HFF-Myc (cell line): ENCODE measurements around the gene PTH1R.

ENCODE experiments used
- DNase-seq: peaks from one replicate; pipeline ENCODE4 v3.0.0-alpha.2; 2011; ENCODE audit warnings: low read depth; ENCODE audit errors: extremely low read depth
- H3K4me3 ChIP-seq: replicated peaks from 2 replicates; pipeline ENCODE4 v1.5.1; 2011; ENCODE audit warnings: low read depth, mild to moderate bottlenecking, control low read depth, low read length
- CTCF ChIP-seq: IDR thresholded peaks from 2 replicates; pipeline ENCODE4 v1.5.1; 2012; ENCODE audit warnings: mild to moderate bottlenecking, low read depth, low read length, control low read depth; ENCODE audit errors: missing control alignments

Gene PTH1R

GRCh38 chr3:46918202-46918601 is 40.7 kb downstream of the PTH1R start:
- no peak for DNase-seq
- H3K4me3 ChIP-seq, result no peak overlapping the region
- TF ChIP-seq CTCF, result no peak

DNA sequence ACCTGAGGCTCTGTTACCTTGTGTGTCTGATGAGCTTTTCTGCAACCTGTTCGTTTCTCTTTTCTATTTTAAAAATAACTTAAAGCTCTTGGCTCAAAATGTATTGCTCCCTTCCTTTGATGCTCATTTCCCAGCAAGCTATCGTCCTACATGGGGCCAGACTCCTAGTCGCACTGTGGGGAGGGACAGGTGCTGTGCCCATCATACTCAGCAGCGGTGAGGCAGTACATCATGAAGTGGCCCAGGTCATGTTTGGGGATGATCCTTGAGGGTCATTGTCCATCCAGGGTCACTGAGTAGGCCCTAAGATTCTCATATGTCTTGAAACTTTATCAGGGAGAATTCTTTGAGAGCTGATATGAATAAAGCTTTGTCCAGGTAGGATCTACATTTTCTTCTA is 41.1 kb downstream of the PTH1R start:
- no peak for TF ChIP-seq CTCF
- DNase-seq, result no peak
- H3K4me3 ChIP-seq, result no peak overlapping the region

DNA sequence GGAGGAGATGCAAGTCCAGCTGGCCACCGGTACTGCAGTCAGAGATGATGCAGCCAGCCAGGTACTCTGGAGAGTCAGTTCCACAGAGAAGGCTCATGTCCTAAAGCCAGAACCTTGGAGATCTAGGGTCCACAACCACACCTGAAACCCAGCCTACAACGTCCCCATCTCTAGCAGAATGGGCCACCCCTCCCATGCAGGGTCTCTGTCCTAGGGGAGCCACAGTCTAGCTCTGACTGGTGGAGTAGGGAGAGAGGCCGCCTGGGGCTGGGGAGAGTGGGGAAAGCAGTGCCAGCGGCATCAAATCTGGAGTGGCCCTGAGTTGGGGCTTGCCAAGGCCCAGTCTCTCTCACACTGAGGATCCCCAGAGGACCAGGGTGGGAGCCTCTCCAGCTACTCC is 43.5 kb downstream of the PTH1R start:
- TF ChIP-seq CTCF, result no peak
- DNase-seq, result no peak
- no peak overlapping the region for H3K4me3 ChIP-seq

DNA sequence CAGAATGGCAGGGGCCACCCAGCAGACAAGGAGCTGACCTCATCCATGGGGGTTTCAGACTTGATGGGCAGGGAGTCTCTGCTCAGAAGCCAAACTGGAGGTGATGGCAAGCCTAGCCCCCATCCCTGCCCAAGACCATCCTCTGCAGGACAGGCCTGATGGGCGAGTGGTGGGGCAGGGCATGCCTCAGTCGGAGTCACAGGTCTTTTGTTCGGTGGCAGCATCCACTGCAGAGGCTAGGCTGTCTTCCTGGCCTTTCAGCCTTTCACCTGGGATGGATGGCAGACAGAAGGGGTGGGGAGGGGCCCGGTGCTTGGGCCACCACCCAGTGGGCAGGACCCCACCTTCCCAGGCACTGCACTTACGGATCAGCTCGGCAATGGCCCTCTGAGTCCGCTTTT is 44.4 kb downstream of the PTH1R start:
- H3K4me3 ChIP-seq, result no peak overlapping the region
- DNase-seq, result no peak
- TF ChIP-seq CTCF, result no peak

DNA sequence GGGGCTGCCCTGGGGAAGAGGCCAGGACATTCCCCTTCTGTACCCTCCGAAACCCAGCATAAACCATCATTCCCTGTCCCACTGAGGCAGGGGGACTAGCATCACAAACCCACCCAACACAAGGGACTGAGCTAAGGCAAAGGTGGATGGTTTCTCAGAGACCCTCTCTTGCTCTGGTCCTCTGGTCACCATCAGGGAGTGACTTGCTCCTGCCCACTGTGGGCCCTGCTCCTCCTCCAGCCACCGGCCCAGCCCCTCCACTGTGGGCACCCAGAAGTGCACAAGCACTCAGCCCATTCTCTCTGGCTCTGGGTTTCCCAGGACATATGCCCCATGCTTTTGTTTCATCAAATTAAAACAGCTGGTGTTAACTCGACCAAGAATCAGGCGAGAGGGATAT is 44.9 kb downstream of the PTH1R start:
- H3K4me3 ChIP-seq, result no peak overlapping the region
- no peak for DNase-seq
- no peak for TF ChIP-seq CTCF

DNA sequence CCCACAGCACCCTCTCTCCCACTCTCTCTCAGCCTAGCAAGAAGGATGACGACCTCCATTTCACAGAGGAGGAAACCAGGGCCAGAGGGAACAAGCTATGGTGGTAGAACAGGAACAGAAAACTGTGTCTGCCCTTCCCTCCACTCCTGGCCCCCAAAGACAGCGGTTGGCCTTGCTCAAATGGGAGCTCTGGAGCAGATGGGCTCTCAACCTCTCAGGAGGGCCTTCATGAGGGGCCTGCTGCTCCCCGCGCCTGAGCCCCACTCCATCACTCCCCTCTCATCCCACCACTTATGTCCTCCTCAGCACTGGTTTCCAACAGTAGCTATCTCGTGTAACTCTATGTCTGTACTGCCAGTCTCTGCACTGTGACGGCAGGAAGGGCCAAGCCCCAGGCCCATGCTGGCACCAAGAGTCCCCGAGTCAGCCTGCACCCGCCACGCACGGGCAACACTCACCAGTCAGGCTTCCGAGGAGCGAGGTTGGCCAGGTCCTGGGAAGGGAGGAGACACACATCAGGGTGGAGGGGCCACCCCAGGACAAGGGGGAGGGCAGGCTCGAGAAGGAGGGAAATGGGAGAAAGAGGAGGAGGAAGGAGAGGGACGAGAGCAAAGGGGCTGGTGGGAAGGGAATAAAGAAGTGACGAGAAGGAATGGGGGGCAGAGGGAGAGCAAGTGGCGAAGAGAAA is 45.5 kb downstream of the PTH1R start:
- TF ChIP-seq CTCF, result no peak
- H3K4me3 ChIP-seq, result no peak overlapping the region
- no peak for DNase-seq
